NCI-H69 (cell line): ENCODE measurements around the gene AGBL2.
"Not testable (repeated sequence)": the region's sequence is repeated elsewhere in the genome, so short reads cannot be mapped to it uniquely, and the experiment has no call there.

Experiments
- DNase-seq: peaks from one replicate; lab custom pipeline; 2025; lab: John Stamatoyannopoulos, UW

AGBL2 gene

GRCh38 chr11:47715082-47715669 is at the start of gene AGBL2:
AGBL2 (minus strand) TSS chr11:47715369; CDS start chr11:47714650, 719 bp downstream.
- peak; percentile 92 for DNase-seq

GRCh38 chr11:47759291-47759690 is 44.1 kb upstream of the AGBL2 start:
- not testable (repeated sequence) for DNase-seq

- DNase-seq: no peak
These were observed 41.0 kb upstream of the AGBL2 start for GRCh38 chr11:47756208-47756607.

- no peak for DNase-seq
These were observed 35.6 kb upstream of the AGBL2 start for GRCh38 chr11:47750725-47751124.

GRCh38 chr11:47742494-47742893 is 27.3 kb upstream of the AGBL2 start:
- DNase-seq: not testable (repeated sequence)

- not testable (repeated sequence) for DNase-seq
These were observed 22.6 kb upstream of the AGBL2 start for GRCh38 chr11:47737817-47738216.

- DNase-seq: no peak
These were observed 17.1 kb upstream of the AGBL2 start for GRCh38 chr11:47732271-47732670.

GRCh38 chr11:47731475-47731874 is 16.3 kb upstream of the AGBL2 start:
- peak; percentile 45 for DNase-seq

GRCh38 chr11:47726878-47727514 is 11.8 kb upstream of the AGBL2 start:
- no peak for DNase-seq

- no peak for DNase-seq
These were observed 10.9 kb upstream of the AGBL2 start for GRCh38 chr11:47726118-47726442.

GRCh38 chr11:47725442-47726117 is 10.4 kb upstream of the AGBL2 start:
- DNase-seq: no peak

GRCh38 chr11:47724041-47724729 is 9.0 kb upstream of the AGBL2 start:
- peak; percentile 16 for DNase-seq

GRCh38 chr11:47723041-47723440 is 7.9 kb upstream of the AGBL2 start:
- no peak for DNase-seq

- DNase-seq: no peak
These were observed 5.5 kb upstream of the AGBL2 start for GRCh38 chr11:47720651-47721050.

- peak; percentile 19 for DNase-seq
These were observed 1.5 kb upstream of the AGBL2 start for GRCh38 chr11:47716692-47717091.

GRCh38 chr11:47714554-47715081 is 551 bp downstream of the AGBL2 start:
- peak; percentile 57 for DNase-seq

GRCh38 chr11:47711816-47712215 is 3.4 kb downstream of the AGBL2 start:
- no peak for DNase-seq

- no peak for DNase-seq
These were observed 3.9 kb downstream of the AGBL2 start for GRCh38 chr11:47711225-47711624.

- DNase-seq: peak; percentile 56
These were observed 7.8 kb downstream of the AGBL2 start for GRCh38 chr11:47707275-47707786.

- no peak for DNase-seq
These were observed 9.4 kb downstream of the AGBL2 start for GRCh38 chr11:47705721-47706120.

GRCh38 chr11:47691979-47692378 is 23.2 kb downstream of the AGBL2 start:
- DNase-seq: no peak

- DNase-seq: no peak
These were observed 25.7 kb downstream of the AGBL2 start for GRCh38 chr11:47689480-47689879.
